Measurements from ENCODE around the gene ELL. TPM values are rescaled to one million over a fixed set of nuclear protein-coding genes. Genes with fewer than 3 reads are reported as not detected.
A peak's percentile ranks its signal among the peaks of the same experiment; 100 is the strongest.

The ELL gene
- polyA plus RNA-seq, 6 donors from 2014 or later: 7.0 to 19.3 (median 14.6) TPM

DNA sequence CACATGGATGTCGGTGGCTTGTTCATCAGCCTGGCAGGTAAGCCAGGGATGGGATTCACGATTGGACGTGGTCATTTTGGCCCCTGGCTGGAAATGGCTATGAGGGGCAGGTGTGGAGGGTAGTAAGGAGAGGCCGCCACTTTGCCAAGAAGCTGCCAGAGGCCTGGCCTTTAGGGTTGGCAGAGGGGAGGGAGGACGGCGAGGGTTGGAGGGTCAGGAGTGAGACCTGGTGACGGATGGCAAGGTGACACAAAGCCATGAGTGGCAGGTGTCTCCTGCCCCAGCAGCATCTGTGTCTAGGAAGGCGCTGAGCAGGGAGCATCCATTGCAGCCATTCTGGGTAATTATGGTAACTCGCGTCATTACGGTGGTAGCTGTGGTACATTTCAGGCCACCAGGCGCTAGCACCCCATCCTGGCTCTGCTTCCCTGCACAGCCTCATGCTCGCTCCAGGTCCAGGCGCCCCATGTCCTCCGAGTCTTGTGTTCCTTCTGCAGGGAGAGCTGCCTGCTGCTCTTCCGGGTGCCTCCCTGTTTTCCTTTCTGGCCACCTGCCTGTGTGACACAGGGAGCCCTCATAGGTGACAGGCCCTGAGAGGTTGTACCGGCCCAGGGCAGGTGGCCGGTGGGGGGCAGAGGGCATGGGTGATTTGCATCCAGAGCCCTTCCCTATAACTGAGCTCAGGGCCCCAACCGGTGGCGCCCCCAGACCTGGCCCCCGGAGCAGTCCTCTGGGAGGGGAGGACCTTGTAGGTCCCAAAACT is 98.4 kb downstream of the ELL start:
- Mint-ChIP-seq H3K9me3 (no peaks in the 10 kb centered on the region), H3K36me3 (no peaks in the 10 kb centered on the region), H3K27me3 (peaks cover 1 to 13% (median 5%) of the 10 kb centered on the region in 3 donors), H3K4me1 (peaks cover 35 to 53% (median 45%) of the 10 kb centered on the region in 3 donors), H3K27ac (peak overlapping the region in 2 of 6 donors; percentile 28 to 72), H3K4me3 (peak overlapping the region in 2 of 8 donors; percentile 6 to 21)
- no peak for DNase-seq
- no peak for ATAC-seq (ENCODE audit: low read depth in 2 of 2)

GRCh38 chr19:18422530-18423191 is 99.2 kb downstream of the ELL start:
- Mint-ChIP-seq H3K9me3 (no peaks in the 10 kb centered on the region), H3K27ac (peak overlapping the region in 2 of 6 donors; percentile 28 to 72), H3K4me3 (peak overlapping the region in 3 of 8 donors; percentile 21 to 78 (median 64)), H3K4me1 (peaks cover 41 to 60% (median 53%) of the 10 kb centered on the region in 3 donors), H3K27me3 (peaks cover 9 to 20% (median 10%) of the 10 kb centered on the region in 3 donors), H3K36me3 (no peaks in the 10 kb centered on the region)
- DNase-seq (no peak), ATAC-seq (ENCODE audit: low read depth in 2 of 2) (no peak)

- H3K4me1 Mint-ChIP-seq: peaks cover 50 to 71% (median 60%) of the 10 kb centered on the region in 3 donors
- H3K4me3 Mint-ChIP-seq: peak overlapping the region in 6 of 8 donors; percentile 12 to 84 (median 36)
- H3K27me3 Mint-ChIP-seq: peaks cover 18 to 30% (median 19%) of the 10 kb centered on the region in 3 donors
- no peaks in the 10 kb centered on the region for H3K9me3 Mint-ChIP-seq
- no peak for DNase-seq
- peak overlapping the region in 4 of 6 donors; percentile 38 to 83 (median 53) for H3K27ac Mint-ChIP-seq
- H3K36me3 Mint-ChIP-seq: no peaks in the 10 kb centered on the region
- no peak for ATAC-seq (ENCODE audit: low read depth in 2 of 2)
These were observed 100.4 kb downstream of the ELL start for GRCh38 chr19:18421371-18421959.

DNA sequence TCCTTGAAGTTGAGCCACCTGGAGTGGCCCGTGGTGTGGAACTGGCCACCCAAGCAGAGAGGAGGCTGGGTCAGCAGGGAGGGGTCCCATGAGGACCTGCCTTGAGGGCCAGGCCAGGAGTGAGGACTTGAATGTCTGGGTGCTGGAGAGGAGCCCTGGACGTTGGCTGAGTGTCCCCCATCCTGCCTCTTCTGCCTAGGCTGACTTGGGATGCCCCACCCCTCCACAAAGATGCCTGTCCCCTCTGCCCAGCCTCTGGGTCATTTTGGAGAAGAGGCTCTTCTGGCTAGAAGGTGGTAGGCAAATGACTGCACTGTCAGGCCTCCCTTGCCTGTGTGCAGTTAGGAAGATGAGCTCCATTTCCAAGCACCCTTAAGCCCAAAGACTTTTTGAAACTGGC is 100.9 kb downstream of the ELL start:
- DNase-seq (no peak), ATAC-seq (ENCODE audit: low read depth in 2 of 2) (no peak)
- Mint-ChIP-seq H3K4me1 (peaks cover 54 to 72% (median 63%) of the 10 kb centered on the region in 3 donors), H3K36me3 (no peaks in the 10 kb centered on the region), H3K4me3 (peak overlapping the region; percentile 25 to 89 (median 79)), H3K27me3 (peaks cover 22 to 35% (median 24%) of the 10 kb centered on the region in 3 donors), H3K27ac (peak overlapping the region in 2 of 6 donors; percentile 59 to 76), H3K9me3 (no peaks in the 10 kb centered on the region)

- peak overlapping the region in 3 of 6 donors; percentile 11 to 77 (median 13) for H3K27ac Mint-ChIP-seq
These were observed 102.0 kb downstream of the ELL start for GRCh38 chr19:18419699-18420460.

DNA sequence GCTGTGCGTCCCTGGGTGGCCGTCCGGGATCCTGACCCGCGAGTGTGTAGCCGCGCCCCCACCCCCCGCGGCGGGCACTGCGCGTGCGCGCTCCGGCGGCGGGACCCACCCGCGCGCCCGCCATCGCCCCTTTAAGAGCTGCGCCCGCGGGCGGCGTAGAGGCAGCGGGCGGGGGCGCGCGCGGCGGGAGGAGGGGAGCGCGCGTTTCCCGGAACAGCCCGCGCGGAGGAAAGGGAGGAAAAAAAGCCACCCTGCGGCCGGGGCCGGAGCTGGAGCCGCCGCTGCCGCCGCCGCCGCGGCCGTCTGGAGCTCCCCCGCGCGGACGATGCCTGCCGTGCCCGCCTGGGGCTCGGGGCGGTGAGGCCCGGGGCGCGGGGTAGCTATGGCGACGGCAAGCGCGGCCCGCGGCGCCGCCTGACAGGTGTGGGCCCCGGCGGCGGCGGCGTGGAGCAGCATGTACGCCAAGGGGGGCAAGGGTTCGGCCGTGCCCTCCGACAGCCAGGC is 102.6 kb downstream of the ELL start, which contains the start of gene SSBP4:
Gene SSBP4, plus strand, starts transcription at position 204 of the 504 bp plus-strand sequence. Its CDS starts 251 bp downstream, at position 455.
- Mint-ChIP-seq H3K4me3 (peak within 1 kb of the TSS; percentile 66 to 91 (median 87)), H3K27me3 (peaks cover 28 to 49% (median 39%) of the 10 kb centered on the region in 3 donors), H3K36me3 (no peaks in the 10 kb centered on the region), H3K4me1 (peaks cover 49 to 74% (median 69%) of the 10 kb centered on the region in 3 donors), H3K9me3 (no peaks in the 10 kb centered on the region), H3K27ac (peak within 1 kb of the TSS; percentile 11 to 80 (median 75))
- ATAC-seq (ENCODE audit: low read depth in 2 of 2) (peak; percentile 77 to 79), DNase-seq (peak; percentile 77)

More at GRCh38 chr19:18419699-18420460, 102.0 kb downstream of the ELL start:
- Mint-ChIP-seq H3K36me3 (no peaks in the 10 kb centered on the region), H3K4me3 (peak overlapping the region; percentile 66 to 89 (median 83)), H3K27me3 (peaks cover 22 to 44% (median 33%) of the 10 kb centered on the region in 3 donors), H3K9me3 (no peaks in the 10 kb centered on the region), H3K4me1 (peaks cover 52 to 74% (median 66%) of the 10 kb centered on the region in 3 donors)
- DNase-seq: no peak
- peak; percentile 32 to 41 for ATAC-seq (ENCODE audit: low read depth in 2 of 2)

DNA sequence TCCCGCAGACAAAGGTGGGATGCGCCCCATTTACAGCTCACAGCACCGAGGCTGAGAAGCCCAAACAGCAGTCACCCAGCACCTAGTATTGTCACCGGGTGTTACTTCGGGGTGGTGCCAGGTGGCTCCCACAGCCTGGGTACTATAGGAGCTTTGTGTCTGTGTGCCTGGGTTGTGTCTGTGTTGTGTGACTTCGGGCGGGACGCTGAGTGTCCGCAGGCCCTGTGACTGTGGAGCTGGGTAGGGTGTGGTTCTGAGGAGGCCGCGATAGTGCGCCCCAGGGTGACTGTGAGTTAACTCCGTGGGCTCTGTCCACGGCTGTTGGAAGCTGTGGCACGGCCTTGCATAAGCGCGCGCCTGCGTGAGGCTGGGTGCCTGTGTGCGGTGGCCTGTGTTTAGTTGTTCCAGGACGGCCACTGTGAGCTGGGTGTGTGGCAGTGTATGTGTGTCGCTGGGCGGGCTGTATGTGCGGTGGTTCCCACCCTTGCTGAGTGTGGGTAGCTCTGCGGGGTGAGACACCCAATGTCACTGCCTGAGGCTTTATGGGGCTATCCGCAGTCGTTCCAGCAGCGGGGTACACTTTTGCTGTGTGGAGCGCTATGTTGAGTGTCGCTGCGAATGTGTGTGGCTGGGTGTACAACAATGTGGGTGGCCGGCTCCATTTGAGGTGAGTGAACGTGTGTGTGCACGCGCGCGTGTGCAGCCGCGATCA is 103.2 kb downstream of the ELL start:
- peak; percentile 15 to 16 for ATAC-seq (ENCODE audit: low read depth in 2 of 2)
- H3K9me3 Mint-ChIP-seq: no peaks in the 10 kb centered on the region

DNA sequence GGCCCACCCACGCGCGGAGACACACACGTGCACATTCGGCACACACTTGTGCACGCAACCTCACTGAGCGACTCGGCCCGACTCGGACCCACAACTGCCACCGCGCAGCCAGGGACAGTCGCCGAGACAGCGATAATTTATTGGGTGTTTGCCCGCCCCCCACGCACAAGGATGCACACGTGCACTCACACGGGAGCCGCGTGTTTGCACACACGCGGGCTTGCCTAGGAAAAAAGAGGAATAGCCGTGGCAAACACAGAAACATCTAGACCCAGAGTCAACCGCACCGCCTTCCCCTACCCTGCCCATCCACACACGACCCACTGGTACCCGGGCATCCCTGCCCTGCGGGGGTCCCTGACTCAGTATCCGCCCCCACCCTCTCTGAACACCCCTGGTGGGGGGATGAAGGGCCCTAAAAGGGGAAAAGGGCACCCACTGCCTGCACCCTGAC is 103.8 kb downstream of the ELL start:
- peaks cover 32 to 61% (median 47%) of the 10 kb centered on the region in 3 donors for H3K27me3 Mint-ChIP-seq
- H3K9me3 Mint-ChIP-seq: no peaks in the 10 kb centered on the region
- no peaks in the 10 kb centered on the region for H3K36me3 Mint-ChIP-seq
- H3K4me1 Mint-ChIP-seq: peaks cover 48 to 70% (median 65%) of the 10 kb centered on the region in 3 donors
- no peak for DNase-seq
- peak overlapping the region; percentile 66 to 90 (median 86) for H3K4me3 Mint-ChIP-seq
- ATAC-seq (ENCODE audit: low read depth in 2 of 2): no peak
- H3K27ac Mint-ChIP-seq: peak overlapping the region in 2 of 6 donors; percentile 73 to 80

More for the DNA sequence above, 103.2 kb downstream of the ELL start:
- peak overlapping the region in 5 of 6 donors; percentile 43 to 80 (median 73) for H3K27ac Mint-ChIP-seq
- peaks cover 32 to 55% (median 45%) of the 10 kb centered on the region in 3 donors for H3K27me3 Mint-ChIP-seq
- no peaks in the 10 kb centered on the region for H3K36me3 Mint-ChIP-seq
- H3K4me3 Mint-ChIP-seq: peak overlapping the region; percentile 66 to 91 (median 86)
- peaks cover 49 to 74% (median 68%) of the 10 kb centered on the region in 3 donors for H3K4me1 Mint-ChIP-seq
- DNase-seq: no peak

GRCh38 chr19:18417250-18418028 is 104.4 kb downstream of the ELL start:
- ATAC-seq (ENCODE audit: low read depth in 2 of 2) (no peak), DNase-seq (no peak)

DNA sequence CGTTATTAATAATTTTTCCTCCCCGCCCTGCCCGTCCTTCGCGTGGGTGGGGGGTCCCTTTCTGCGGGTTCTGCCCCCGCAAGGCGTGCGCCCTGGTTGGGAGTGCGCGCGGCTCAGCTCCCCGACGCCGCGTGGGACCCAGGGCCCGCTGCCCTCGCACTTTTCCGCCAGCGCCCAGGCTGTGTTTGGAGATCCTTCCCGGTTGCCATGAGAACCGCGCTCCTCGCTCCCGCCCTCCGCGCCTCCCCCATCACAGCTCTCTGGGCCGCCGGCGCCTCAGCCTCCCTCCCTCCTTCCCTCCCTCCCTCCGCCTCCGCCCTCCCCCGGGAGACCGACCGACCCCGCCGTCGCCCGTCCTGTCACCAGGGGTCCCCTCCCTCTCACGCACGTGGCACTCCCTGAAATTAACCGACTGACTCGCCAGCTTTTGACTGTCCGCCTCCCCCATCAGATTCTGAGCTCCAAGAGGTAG is 105.1 kb downstream of the ELL start:
- ATAC-seq (ENCODE audit: low read depth in 2 of 2): peak; percentile 6 to 18
- H3K9me3 Mint-ChIP-seq: no peaks in the 10 kb centered on the region
- peaks cover 38 to 60% (median 54%) of the 10 kb centered on the region in 3 donors for H3K4me1 Mint-ChIP-seq
- DNase-seq: no peak
- H3K27me3 Mint-ChIP-seq: peaks cover 33 to 73% (median 54%) of the 10 kb centered on the region in 3 donors
- no peaks in the 10 kb centered on the region for H3K36me3 Mint-ChIP-seq
- H3K27ac Mint-ChIP-seq: peak overlapping the region in 4 of 6 donors; percentile 26 to 87 (median 60)
- peak overlapping the region; percentile 66 to 90 (median 74) for H3K4me3 Mint-ChIP-seq

More at GRCh38 chr19:18417250-18418028, 104.4 kb downstream of the ELL start:
- H3K27me3 Mint-ChIP-seq: peaks cover 32 to 67% (median 53%) of the 10 kb centered on the region in 3 donors
- peak overlapping the region; percentile 66 to 90 (median 88) for H3K4me3 Mint-ChIP-seq
- peak overlapping the region in 4 of 6 donors; percentile 26 to 87 (median 60) for H3K27ac Mint-ChIP-seq
- no peaks in the 10 kb centered on the region for H3K9me3 Mint-ChIP-seq
- H3K36me3 Mint-ChIP-seq: no peaks in the 10 kb centered on the region
- H3K4me1 Mint-ChIP-seq: peaks cover 42 to 64% (median 59%) of the 10 kb centered on the region in 3 donors

All from naive B cell (primary cell).